Mesothelial cell of epicardium (in vitro differentiated cells): Measurements from ENCODE around the gene SLC27A4. TPM values are rescaled to one million over a fixed set of nuclear protein-coding genes. Genes with fewer than 3 reads are reported as not detected.

ENCODE experiments used
- DNase-seq, 2 experiments: peaks; one replicate each; pipeline ENCODE4 v3.0.0; 2021; ENCODE audit warnings: low spot score in 2 of 2; ENCODE audit not compliant: unreplicated experiment in 2 of 2
- H3K27ac Mint-ChIP-seq: 2 replicates; pipeline ENCODE4 v1.8.0; 2021; ENCODE audit warnings: mixed read lengths
- H3K27me3 Mint-ChIP-seq: 2 replicates; pipeline ENCODE4 v1.8.0; 2021; ENCODE audit warnings: low read depth, mixed read lengths
- H3K36me3 Mint-ChIP-seq: 2 replicates; pipeline ENCODE4 v1.8.0; 2021; ENCODE audit warnings: mixed read lengths
- H3K4me1 Mint-ChIP-seq: 2 replicates; pipeline ENCODE4 v1.8.0; 2021; ENCODE audit warnings: mixed read lengths
- H3K4me3 Mint-ChIP-seq: 2 replicates; pipeline ENCODE4 v1.8.0; 2021; ENCODE audit warnings: mild to moderate bottlenecking, moderate library complexity, mixed read lengths
- H3K9me3 Mint-ChIP-seq: 2 replicates; pipeline ENCODE4 v1.8.0; 2021; ENCODE audit warnings: mixed read lengths
- microRNA-seq: library from miRNA; unstranded; fragments of <30 nt; microRNA quantifications from one replicate; pipeline ENCODE4 v1.2.0, GENCODE V29; 2021; ENCODE audit warnings: inconsistent platforms, mixed read lengths
- total RNA-seq: library from RNA; stranded (reverse); gene quantifications from 3 replicates; pipeline ENCODE4 v1.2.1, GENCODE V29; 2021
- TF ChIP-seq, protein P1 (sequence below): fragments of 200-600 bp; sonication (generic); IDR thresholded peaks from one replicate; pipeline ENCODE4 v1.5.0; 2021; ENCODE audit warnings: antibody characterized with exemption; ENCODE audit not compliant: unreplicated experiment

Gene SLC27A4
- total RNA-seq, 1 donor from 2014 or later, result 18.5 TPM

DNA sequence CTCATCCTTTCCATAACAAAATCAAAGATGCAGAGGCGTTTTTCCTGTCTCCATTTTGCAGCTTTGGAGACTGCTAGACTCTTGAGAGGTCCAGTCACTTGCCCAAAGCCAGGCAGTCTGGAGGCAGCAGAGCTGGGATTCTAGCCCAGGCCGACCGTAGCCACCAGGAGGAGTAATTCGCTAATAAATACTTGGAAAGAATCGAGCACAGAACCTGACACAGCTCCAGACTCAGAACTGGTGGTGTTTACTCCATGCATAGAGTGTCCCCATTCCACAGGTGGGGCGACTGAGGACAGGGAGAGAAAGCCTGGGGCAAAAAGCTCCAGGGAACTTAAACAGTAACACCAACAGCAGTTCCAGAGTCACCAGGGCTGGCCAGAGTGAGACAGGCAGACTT is 69.7 kb downstream of the SLC27A4 start:
- no peaks in the 10 kb centered on the region for H3K9me3 Mint-ChIP-seq
- no peak overlapping the region for H3K27ac Mint-ChIP-seq
- H3K27me3 Mint-ChIP-seq, result peaks cover 14% of the 10 kb centered on the region
- H3K36me3 Mint-ChIP-seq, result no peaks in the 10 kb centered on the region
- no peak overlapping the region for H3K4me3 Mint-ChIP-seq
- TF ChIP-seq, protein P1, sequence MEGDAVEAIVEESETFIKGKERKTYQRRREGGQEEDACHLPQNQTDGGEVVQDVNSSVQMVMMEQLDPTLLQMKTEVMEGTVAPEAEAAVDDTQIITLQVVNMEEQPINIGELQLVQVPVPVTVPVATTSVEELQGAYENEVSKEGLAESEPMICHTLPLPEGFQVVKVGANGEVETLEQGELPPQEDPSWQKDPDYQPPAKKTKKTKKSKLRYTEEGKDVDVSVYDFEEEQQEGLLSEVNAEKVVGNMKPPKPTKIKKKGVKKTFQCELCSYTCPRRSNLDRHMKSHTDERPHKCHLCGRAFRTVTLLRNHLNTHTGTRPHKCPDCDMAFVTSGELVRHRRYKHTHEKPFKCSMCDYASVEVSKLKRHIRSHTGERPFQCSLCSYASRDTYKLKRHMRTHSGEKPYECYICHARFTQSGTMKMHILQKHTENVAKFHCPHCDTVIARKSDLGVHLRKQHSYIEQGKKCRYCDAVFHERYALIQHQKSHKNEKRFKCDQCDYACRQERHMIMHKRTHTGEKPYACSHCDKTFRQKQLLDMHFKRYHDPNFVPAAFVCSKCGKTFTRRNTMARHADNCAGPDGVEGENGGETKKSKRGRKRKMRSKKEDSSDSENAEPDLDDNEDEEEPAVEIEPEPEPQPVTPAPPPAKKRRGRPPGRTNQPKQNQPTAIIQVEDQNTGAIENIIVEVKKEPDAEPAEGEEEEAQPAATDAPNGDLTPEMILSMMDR, result no peak
- no peak for DNase-seq
- peaks cover 15% of the 10 kb centered on the region for H3K4me1 Mint-ChIP-seq

Small RNAs within 50 kb of the gene (microRNA-seq; reads per million reads assigned to microRNA genes)
- gene MIR219B, result not detected

Other genes starting within 250 kb of the SLC27A4 start
- gene PTGES2, start 212.8 kb upstream of the SLC27A4 start, total RNA-seq, result 70.0 to 74.8 TPM (median 72.6 TPM) in 3 replicates
- not detected in 3 replicates for gene LCN2, start 191.1 kb upstream of the SLC27A4 start, total RNA-seq
- 60.7 to 64.4 TPM (median 63.1 TPM) in 3 replicates for gene BBLN, start 180.3 kb upstream of the SLC27A4 start, total RNA-seq
- gene CIZ1, start 149.0 kb upstream of the SLC27A4 start, total RNA-seq, result 152 to 157 TPM (median 155 TPM) in 3 replicates
- gene DNM1, start 137.1 kb upstream of the SLC27A4 start, total RNA-seq, result 86.8 to 98.6 TPM (median 89.2 TPM) in 3 replicates
- gene GOLGA2, start 64.5 kb upstream of the SLC27A4 start, total RNA-seq, result 177 to 195 TPM (median 186 TPM) in 3 replicates
- 24.1 to 26.0 TPM (median 24.3 TPM) in 3 replicates for gene SWI5, start 64.3 kb upstream of the SLC27A4 start, total RNA-seq
- gene TRUB2, start 18.1 kb upstream of the SLC27A4 start, total RNA-seq, result 27.8 to 29.8 TPM (median 29.3 TPM) in 3 replicates
- gene COQ4, start 17.7 kb upstream of the SLC27A4 start, total RNA-seq, result 53.7 to 56.2 TPM (median 55.4 TPM) in 3 replicates
- gene URM1, start 30.8 kb downstream of the SLC27A4 start, total RNA-seq, result 46.6 to 54.9 TPM (median 51.5 TPM) in 3 replicates
- 134 to 143 TPM (median 141 TPM) in 3 replicates for gene CERCAM, start 80.3 kb downstream of the SLC27A4 start, total RNA-seq
- gene ODF2, start 115.5 kb downstream of the SLC27A4 start, total RNA-seq, result 41.2 to 42.4 TPM (median 42.0 TPM) in 3 replicates
- gene GLE1, start 164.2 kb downstream of the SLC27A4 start, total RNA-seq, result 15.6 to 16.8 TPM (median 16.7 TPM) in 3 replicates
- gene SPTAN1, start 212.1 kb downstream of the SLC27A4 start, total RNA-seq, result 441 to 458 TPM (median 442 TPM) in 3 replicates